ENCODE results near the gene ZSCAN5C. TPM values are rescaled to one million over a fixed set of nuclear protein-coding genes. Genes with fewer than 3 reads are reported as not detected.

Gene ZSCAN5C
- total and polyA plus RNA-seq, 2 donors (not counting 1 experiment from before 2014, with no cell fraction given) = not detected

GRCh38 chr19:56176881-56177280 is 25.2 kb upstream of the ZSCAN5C start:
- intact Hi-C loops (cut with micrococcal nuclease) = no loop called here
- POLR2A ChIA-PET = no interaction called here
- CTCF ChIA-PET = interaction anchor here (16.2 kb wide), 1 partner anchor 99 kb away, joined by 196 read pairs; no protein-coding TSS in a partner anchor
- H3K9me3 Mint-ChIP-seq (ENCODE audit: insufficient read depth) = no peaks in the 10 kb centered on the region
- Histone ChIP-seq H4K20me1 (ENCODE audit: control insufficient read depth, insufficient read depth, low read length, poor library complexity, severe bottlenecking) (no peaks in the 10 kb centered on the region), H3K9ac (ENCODE audit: low read length) (no peak overlapping the region), H3K4me1 (ENCODE audit: control insufficient read depth in 2 of 2, insufficient read depth in 2 of 2, low read length in 2 of 2) (peaks cover 0 to under 1% of the 10 kb centered on the region in 2 donors), H3K27me3 (replicated peaks in 1 of 4; ENCODE audit: control extremely low read depth in 1 of 4, control insufficient read depth in 3 of 4, insufficient read depth in 4 of 4, low read length in 3 of 4) (no peaks in the 10 kb centered on the region), H3K4me3 (ENCODE audit: control extremely low read depth in 1 of 5, extremely low read depth in 1 of 5, insufficient read depth in 1 of 5, low read depth in 2 of 5, low read length in 4 of 5) (no peak overlapping the region), H3K36me3 (replicated peaks in 1 of 2; ENCODE audit: control extremely low read depth in 1 of 2, control insufficient read depth in 1 of 2, extremely low read depth in 1 of 2, insufficient read depth in 2 of 2, low read length in 1 of 2) (no peaks in the 10 kb centered on the region), H2AFZ (ENCODE audit: insufficient read depth, low read depth, low read length, poor library complexity, severe bottlenecking) (no peak overlapping the region), H3K79me2 (ENCODE audit: control insufficient read depth, insufficient read depth, low read length) (no peaks in the 10 kb centered on the region), H3K9me3 (ENCODE audit: control extremely low read depth in 1 of 3, control insufficient read depth in 2 of 3, insufficient read depth in 1 of 3, low read length in 2 of 3) (no peaks in the 10 kb centered on the region), H3K4me2 (replicated peaks; ENCODE audit: low read depth, low read length, poor library complexity, severe bottlenecking) (no peak overlapping the region), H3K27ac (ENCODE audit: low read length in 2 of 2) (no peak overlapping the region)
- TF ChIP-seq CTCF (IDR thresholded peaks at IDR 0.05) (no peak), EZH2 (IDR thresholded peaks at IDR 0.05; ENCODE audit: borderline replicate concordance, insufficient read depth, low read depth, low read length, poor library complexity, severe bottlenecking) (no peak)
- peaks cover 10% of the 10 kb centered on the region for H3K27me3 Mint-ChIP-seq
- no peak overlapping the region for H3K27ac Mint-ChIP-seq
- H3K4me3 Mint-ChIP-seq = no peak overlapping the region
- no peak for ATAC-seq (ENCODE audit: low read depth)
- no peaks in the 10 kb centered on the region for H3K4me1 Mint-ChIP-seq
- WGBS (ENCODE audit: insufficient coverage) = 97% methylated on average over 18 of the region's 18 CpGs
- DNase-seq = no peak

- H3K36me3 ChIP-seq (replicated peaks in 1 of 2; ENCODE audit: control extremely low read depth in 1 of 2, control insufficient read depth in 1 of 2, extremely low read depth in 1 of 2, insufficient read depth in 2 of 2, low read length in 1 of 2) = no peaks in the 10 kb centered on the region
- DNase-seq (no peak), ATAC-seq (ENCODE audit: low read depth) (no peak)
- Mint-ChIP-seq H3K27ac (no peak overlapping the region), H3K27me3 (peaks cover 8% of the 10 kb centered on the region), H3K4me1 (no peaks in the 10 kb centered on the region), H3K4me3 (no peak overlapping the region), H3K9me3 (ENCODE audit: insufficient read depth) (no peaks in the 10 kb centered on the region)
- intact Hi-C loops (cut with micrococcal nuclease) = no loop called here
- no peak overlapping the region for H3K4me3 ChIP-seq (ENCODE audit: control extremely low read depth in 1 of 5, extremely low read depth in 1 of 5, insufficient read depth in 1 of 5, low read depth in 2 of 5, low read length in 4 of 5)
- H3K9me3 ChIP-seq (ENCODE audit: control extremely low read depth in 1 of 3, control insufficient read depth in 2 of 3, insufficient read depth in 1 of 3, low read length in 2 of 3) = no peaks in the 10 kb centered on the region
- H3K9ac ChIP-seq (ENCODE audit: low read length) = no peak overlapping the region
- 78% methylated on average over 8 of the region's 11 CpGs for WGBS (ENCODE audit: insufficient coverage)
- H3K27me3 ChIP-seq (replicated peaks in 1 of 4; ENCODE audit: control extremely low read depth in 1 of 4, control insufficient read depth in 3 of 4, insufficient read depth in 4 of 4, low read length in 3 of 4) = no peaks in the 10 kb centered on the region
- no peaks in the 10 kb centered on the region for H3K79me2 ChIP-seq (ENCODE audit: control insufficient read depth, insufficient read depth, low read length)
- no peak overlapping the region for H3K4me2 ChIP-seq (replicated peaks; ENCODE audit: low read depth, low read length, poor library complexity, severe bottlenecking)
- ChIA-PET POLR2A (no interaction called here), CTCF (interaction anchor here (0.7 to 16.2 kb wide), 3 partner anchors 50 to 111 kb away, joined by 3 to 196 read pairs (median 9); no protein-coding TSS in a partner anchor)
- no peak for TF ChIP-seq CTCF (IDR thresholded peaks at IDR 0.05)
- TF ChIP-seq EZH2 (IDR thresholded peaks at IDR 0.05; ENCODE audit: borderline replicate concordance, insufficient read depth, low read depth, low read length, poor library complexity, severe bottlenecking) = no peak
- H3K27ac ChIP-seq (ENCODE audit: low read length in 2 of 2) = no peak overlapping the region
- H3K4me1 ChIP-seq (ENCODE audit: control insufficient read depth in 2 of 2, insufficient read depth in 2 of 2, low read length in 2 of 2) = no peaks in the 10 kb centered on the region
- H4K20me1 ChIP-seq (ENCODE audit: control insufficient read depth, insufficient read depth, low read length, poor library complexity, severe bottlenecking) = no peaks in the 10 kb centered on the region
- no peak overlapping the region for H2AFZ ChIP-seq (ENCODE audit: insufficient read depth, low read depth, low read length, poor library complexity, severe bottlenecking)
Measured at GRCh38 chr19:56177564-56178243, 24.4 kb upstream of the ZSCAN5C start.

Data from B cell (primary cell).